Hepatocyte (in vitro differentiated cells): ENCODE data around the gene SH3RF3. TPM values are rescaled to one million over a fixed set of nuclear protein-coding genes. Genes with fewer than 3 reads are reported as not detected.

ENCODE experiments used
- DNase-seq: peaks from one replicate; pipeline ENCODE4 v3.0.0-alpha.2; 2016; ENCODE audit warnings: low spot score
- H2AFZ ChIP-seq: fragments of 200-600 bp; sonication (generic); 2 replicates; pipeline ENCODE4 v1.6.0; 2016; ENCODE audit warnings: antibody characterized with exemption, mild to moderate bottlenecking
- H3K27ac ChIP-seq: fragments of 200-600 bp; sonication (generic); 2 replicates; pipeline ENCODE4 v1.5.1; 2016; ENCODE audit warnings: mild to moderate bottlenecking
- H3K27me3 ChIP-seq: fragments of 200-600 bp; sonication (generic); 2 replicates; pipeline ENCODE4 v1.6.1; 2016
- H3K36me3 ChIP-seq: fragments of 200-600 bp; sonication (generic); replicated peaks from 2 replicates; pipeline ENCODE4 v1.5.1; 2016; ENCODE audit warnings: low read depth; ENCODE audit not compliant: insufficient read depth
- H3K4me1 ChIP-seq: fragments of 200-600 bp; sonication (generic); 2 replicates; pipeline ENCODE4 v1.5.1; 2016; ENCODE audit warnings: mild to moderate bottlenecking, moderate library complexity; ENCODE audit not compliant: insufficient read depth
- H3K4me2 ChIP-seq: fragments of 200-600 bp; sonication (generic); 2 replicates; pipeline ENCODE4 v1.6.0; 2016
- H3K4me3 ChIP-seq: fragments of 200-600 bp; sonication (generic); 2 replicates; pipeline ENCODE4 v1.5.1; 2016; ENCODE audit warnings: mild to moderate bottlenecking
- H3K79me2 ChIP-seq: fragments of 200-600 bp; sonication (generic); 2 replicates; pipeline ENCODE4 v1.6.0; 2017; ENCODE audit warnings: mild to moderate bottlenecking
- H3K9me2 ChIP-seq: fragments of 200-600 bp; sonication (generic); replicated peaks from 2 replicates; pipeline ENCODE4 v1.6.0; 2017; ENCODE audit warnings: mild to moderate bottlenecking; ENCODE audit not compliant: insufficient read depth
- H3K9me3 ChIP-seq: fragments of 200-600 bp; sonication (generic); 2 replicates; pipeline ENCODE4 v1.5.1; 2016; ENCODE audit warnings: low read depth, mild to moderate bottlenecking
- H4K20me1 ChIP-seq: fragments of 200-600 bp; sonication (generic); 2 replicates; pipeline ENCODE4 v1.6.0; 2016; ENCODE audit warnings: mild to moderate bottlenecking; ENCODE audit not compliant: insufficient read depth, poor library complexity, severe bottlenecking
- CTCF ChIP-seq: fragments of 200-600 bp; sonication (generic); IDR thresholded peaks from 2 replicates; pipeline ENCODE4 v1.5.1; 2016; ENCODE audit warnings: antibody characterized with exemption, mild to moderate bottlenecking; ENCODE audit not compliant: poor library complexity
- EZH2 ChIP-seq: fragments of 200-600 bp; sonication (generic); IDR thresholded peaks from 2 replicates; pipeline ENCODE4 v1.6.1; 2016; ENCODE audit warnings: antibody characterized with exemption, mild to moderate bottlenecking, borderline replicate concordance
- EZH2phosphoT487 ChIP-seq: fragments of 200-600 bp; sonication (generic); IDR thresholded peaks from one replicate; pipeline ENCODE4 v1.6.1; 2018; ENCODE audit warnings: antibody characterized with exemption, mild to moderate bottlenecking, low read depth, moderate library complexity; ENCODE audit not compliant: unreplicated experiment, severe bottlenecking
- WGBS: methylation state at CpG from one replicate; pipeline ENCODE4 v1.1.6; 2016; ENCODE audit warnings: low lambda C conversion rate; ENCODE audit errors: missing lambda C conversion rate; 5-methylcytosine and 5-hydroxymethylcytosine counted together
- polyA plus RNA-seq: library from polyadenylated mRNA; unstranded; fragments of >200 nt; fragmentation: Nextera tagmentation; extraction: Ambion mirVana; gene quantifications from 2 replicates; pipeline ENCODE4 v1.2.1, GENCODE V29; 2016
- total RNA-seq: library from RNA; depleted of rRNA; stranded (reverse); fragments of >200 nt; gene quantifications from 2 replicates; pipeline ENCODE4 v1.2.3, GENCODE V29; 2014

SH3RF3 gene
- total and polyA plus RNA-seq, 2 experiments from 2014 or later: 1.9 to 2.1 TPM

GRCh38 chr2:109184368-109184767 lies 55.4 kb downstream of the SH3RF3 start:
- Histone ChIP-seq H3K9me2 (no peaks in the 10 kb centered on the region), H3K4me1 (peaks cover 7% of the 10 kb centered on the region), H4K20me1 (no peaks in the 10 kb centered on the region), H3K4me3 (no peak overlapping the region), H3K9me3 (no peaks in the 10 kb centered on the region), H3K27me3 (no peaks in the 10 kb centered on the region), H3K79me2 (no peaks in the 10 kb centered on the region), H3K36me3 (no peaks in the 10 kb centered on the region), H2AFZ (no peak overlapping the region), H3K27ac (no peak overlapping the region), H3K4me2 (no peak overlapping the region)
- no peak for TF ChIP-seq CTCF
- TF ChIP-seq EZH2: no peak
- TF ChIP-seq EZH2phosphoT487: no peak
- DNase-seq: no peak
- WGBS: 96% methylated on average over 3 of the region's 3 CpGs

GRCh38 chr2:109185338-109185737 lies 56.3 kb downstream of the SH3RF3 start:
- no peaks in the 10 kb centered on the region for H4K20me1 ChIP-seq
- no peaks in the 10 kb centered on the region for H3K9me3 ChIP-seq
- no peaks in the 10 kb centered on the region for H3K79me2 ChIP-seq
- no peaks in the 10 kb centered on the region for H3K9me2 ChIP-seq
- H2AFZ ChIP-seq: no peak overlapping the region
- H3K4me2 ChIP-seq: no peak overlapping the region
- no peaks in the 10 kb centered on the region for H3K36me3 ChIP-seq
- TF ChIP-seq CTCF (no peak), EZH2phosphoT487 (no peak), EZH2 (no peak)
- WGBS: 48% methylated on average over 4 of the region's 4 CpGs
- peaks cover 7% of the 10 kb centered on the region for H3K4me1 ChIP-seq
- no peak for DNase-seq
- H3K27me3 ChIP-seq: no peaks in the 10 kb centered on the region
- H3K27ac ChIP-seq: no peak overlapping the region
- no peak overlapping the region for H3K4me3 ChIP-seq

- Histone ChIP-seq H3K4me1 (peaks cover 7% of the 10 kb centered on the region), H2AFZ (no peak overlapping the region), H3K9me2 (no peaks in the 10 kb centered on the region), H3K9me3 (no peaks in the 10 kb centered on the region), H3K27ac (no peak overlapping the region), H3K36me3 (no peaks in the 10 kb centered on the region), H3K27me3 (no peaks in the 10 kb centered on the region), H3K4me2 (no peak overlapping the region), H4K20me1 (no peaks in the 10 kb centered on the region), H3K79me2 (no peaks in the 10 kb centered on the region), H3K4me3 (no peak overlapping the region)
- 86% methylated on average over 16 of the region's 16 CpGs for WGBS
- no peak for DNase-seq
- no peak for TF ChIP-seq CTCF
- TF ChIP-seq EZH2: no peak
- TF ChIP-seq EZH2phosphoT487: no peak
Measured at GRCh38 chr2:109185821-109186570, 57.0 kb downstream of the SH3RF3 start.
